Measurements from ENCODE around the gene PHLDA2.

DNA sequence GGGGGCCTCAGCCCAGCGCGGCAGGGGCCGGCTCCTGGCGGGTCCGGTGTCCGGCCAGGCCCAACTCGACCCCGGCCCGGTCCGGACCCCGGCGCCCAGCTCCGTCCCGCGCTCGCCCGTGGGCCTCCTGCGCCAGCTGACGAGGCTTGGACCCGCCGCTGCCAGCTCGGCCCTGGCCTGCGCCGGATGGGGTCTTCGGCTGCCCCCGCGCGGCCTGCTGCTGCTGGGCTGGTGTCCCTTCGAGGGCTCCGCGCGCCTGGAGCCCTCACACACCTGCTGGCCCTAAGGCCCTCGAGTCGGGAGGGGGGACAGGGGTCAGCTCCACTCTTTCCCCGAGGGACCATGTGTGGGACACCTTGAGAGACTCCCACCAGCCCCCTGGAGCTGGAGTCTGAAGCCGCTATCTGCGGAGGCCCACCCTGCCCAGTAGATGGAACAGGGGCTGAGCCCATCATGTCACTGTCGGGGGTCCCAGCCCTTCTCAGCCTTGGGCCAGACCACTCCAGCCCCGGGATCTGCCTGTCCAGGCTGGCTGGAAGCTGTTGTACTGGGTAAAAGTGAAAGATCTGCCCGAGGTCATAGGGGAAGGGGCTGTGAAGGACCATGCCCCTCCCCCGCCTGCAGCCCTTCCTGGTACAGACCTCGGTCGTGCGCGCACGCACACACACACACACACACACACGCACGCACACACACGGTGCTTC, 42.9 kb downstream of the PHLDA2 start:
- no peak for TF ChIP-seq CTCF (IDR thresholded peaks at IDR 0.05)
- no peak for TF ChIP-seq POLR2A (IDR thresholded peaks at IDR 0.05)
